Epithelial cell of prostate (primary cell): ENCODE results near the gene OAS1.

Source experiments
- DNase-seq: peaks from one replicate; pipeline ENCODE4 v3.0.0-alpha.2; 2011; ENCODE audit warnings: low read depth, low spot score
- H3K27ac ChIP-seq: fragments of 450-650 bp; 2 replicates; pipeline ENCODE4 v1.5.1; 2017; ENCODE audit warnings: mild to moderate bottlenecking

The OAS1 gene

DNA sequence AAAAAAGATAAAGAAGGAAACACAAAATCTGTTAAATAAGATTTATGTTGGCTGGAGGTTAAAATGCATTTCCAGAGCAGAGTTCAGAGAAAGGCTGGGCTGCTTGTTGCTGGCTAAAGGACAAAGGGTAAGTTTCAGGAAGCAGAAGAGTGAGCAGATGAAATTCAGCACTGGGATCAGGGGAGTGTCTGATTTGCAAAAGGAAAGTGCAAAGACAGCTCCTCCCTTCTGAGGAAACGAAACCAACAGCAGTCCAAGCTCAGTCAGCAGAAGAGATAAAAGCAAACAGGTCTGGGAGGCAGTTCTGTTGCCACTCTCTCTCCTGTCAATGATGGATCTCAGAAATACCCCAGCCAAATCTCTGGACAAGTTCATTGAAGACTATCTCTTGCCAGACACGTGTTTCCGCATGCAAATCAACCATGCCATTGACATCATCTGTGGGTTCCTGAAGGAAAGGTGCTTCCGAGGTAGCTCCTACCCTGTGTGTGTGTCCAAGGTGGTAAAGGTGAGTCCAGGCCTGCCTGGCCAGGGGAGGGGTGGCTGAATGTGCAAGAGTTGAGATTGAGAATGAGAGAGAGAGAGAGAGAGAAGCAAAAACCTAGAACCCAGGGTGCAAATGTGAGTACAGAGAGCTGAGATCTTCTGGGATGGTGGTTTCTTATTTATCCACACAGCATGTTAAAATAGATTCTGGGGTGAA is at the start of gene OAS1:
Gene OAS1, plus strand, starts transcription at position 251 of the 703 bp plus-strand sequence. Its CDS starts 78 bp downstream, at position 329.
- DNase-seq, result peak; percentile 60
- peak within 1 kb of the TSS; percentile 53 for H3K27ac ChIP-seq

- H3K27ac ChIP-seq, result no peak overlapping the region
- no peak for DNase-seq
Measured at GRCh38 chr12:112859291-112859690, 47.5 kb upstream of the OAS1 start.

DNA sequence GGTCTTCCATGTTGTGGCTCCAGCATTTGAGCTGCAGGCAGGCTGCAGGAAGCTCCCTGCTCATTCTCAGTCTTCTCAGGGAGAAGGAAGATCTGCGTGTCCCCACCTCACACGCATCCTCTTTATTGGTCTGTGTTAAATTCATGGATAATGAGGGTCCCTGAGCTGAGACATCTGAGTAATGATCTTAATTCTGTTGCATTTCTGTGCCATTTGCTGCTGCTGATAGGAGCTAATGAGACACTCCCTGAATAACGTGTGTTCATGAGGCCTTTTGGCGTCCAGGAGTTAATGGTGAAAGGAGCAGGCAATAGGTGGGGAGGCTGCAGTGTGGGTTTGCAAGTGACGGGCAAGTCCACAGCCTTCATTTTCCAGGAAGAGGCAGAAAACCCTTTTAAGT is 46.6 kb upstream of the OAS1 start:
- DNase-seq, result no peak
- H3K27ac ChIP-seq, result no peak overlapping the region

DNA sequence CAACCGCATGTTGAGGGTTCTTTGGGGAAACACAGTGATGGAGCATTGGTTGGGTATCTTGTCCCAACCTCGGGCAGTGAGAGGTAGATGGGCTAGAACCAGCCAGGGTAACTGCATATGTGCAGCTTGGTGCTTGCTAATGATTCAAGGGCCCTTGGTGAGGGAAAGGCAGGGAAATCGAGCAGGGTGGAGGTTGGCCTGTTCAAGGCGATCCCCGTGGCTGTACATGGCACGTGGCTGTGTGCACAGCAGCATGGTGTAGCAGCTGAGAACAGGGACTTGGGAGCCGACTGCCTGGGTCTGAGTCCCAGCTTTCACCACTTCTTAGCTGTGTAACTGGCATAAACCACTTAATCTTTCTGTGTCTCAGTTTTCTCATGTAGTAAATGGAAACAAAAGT is 45.5 kb upstream of the OAS1 start:
- DNase-seq, result no peak
- H3K27ac ChIP-seq, result no peak overlapping the region

DNA sequence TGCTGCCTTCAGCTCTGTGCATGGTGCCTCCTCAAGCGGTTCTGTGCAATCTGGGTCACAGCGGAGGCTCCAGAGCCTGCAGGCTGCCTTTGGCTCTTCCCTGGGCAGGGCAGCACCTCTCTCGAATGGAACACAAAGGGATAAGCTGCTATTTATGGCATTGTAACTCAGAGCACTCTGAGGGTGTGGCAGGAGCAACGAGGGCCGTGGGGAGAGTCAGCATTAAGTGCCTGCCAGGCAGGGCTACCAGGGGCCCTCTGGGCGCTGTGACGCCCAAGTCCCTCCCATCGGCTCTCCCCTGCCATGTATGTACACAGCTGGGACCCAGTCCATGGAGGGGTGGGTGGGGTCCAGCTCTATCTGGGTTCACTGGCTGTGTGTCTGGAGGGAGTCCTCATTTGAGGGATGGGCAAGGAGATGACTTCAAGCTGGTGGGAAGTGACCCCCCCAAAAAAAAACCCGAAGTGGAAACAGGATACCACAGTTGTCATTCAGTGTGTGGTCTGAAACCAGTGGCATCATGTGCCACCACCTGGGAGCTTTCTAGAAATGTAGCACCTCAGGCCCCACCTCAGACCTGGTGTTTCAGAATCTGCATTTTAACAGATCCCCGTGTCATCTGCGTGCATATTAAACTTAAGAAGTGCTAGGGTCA is 44.0 kb upstream of the OAS1 start:
- DNase-seq, result no peak
- H3K27ac ChIP-seq, result no peak overlapping the region

DNA sequence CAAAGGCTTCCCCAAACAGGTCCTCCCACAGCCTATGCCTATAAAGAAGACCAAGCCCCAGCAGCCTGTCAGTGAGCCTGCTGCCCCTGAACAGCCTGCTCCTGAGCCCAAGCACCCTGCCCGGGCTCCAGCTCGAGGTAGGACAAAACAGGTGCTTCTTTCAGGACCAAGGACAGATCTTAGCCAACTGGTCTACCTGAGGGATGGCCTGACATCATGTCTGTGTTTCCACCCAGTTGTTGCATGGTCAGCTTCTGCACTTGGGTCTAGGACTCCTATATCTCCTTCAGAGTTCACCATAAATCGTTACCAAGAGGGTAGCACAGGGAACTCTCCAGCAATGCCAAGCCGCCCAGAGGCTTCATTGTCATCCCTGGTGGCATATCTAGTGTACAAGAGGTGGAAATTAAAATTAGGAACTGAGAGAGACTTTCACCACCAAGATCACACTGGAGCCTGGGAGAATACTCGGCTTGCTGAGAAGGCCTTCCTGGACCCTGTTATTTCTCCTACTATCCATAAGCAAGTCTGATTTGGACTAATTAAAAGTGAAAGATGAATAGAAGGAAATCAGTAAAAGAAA is 38.2 kb upstream of the OAS1 start:
- no peak overlapping the region for H3K27ac ChIP-seq
- no peak for DNase-seq

DNA sequence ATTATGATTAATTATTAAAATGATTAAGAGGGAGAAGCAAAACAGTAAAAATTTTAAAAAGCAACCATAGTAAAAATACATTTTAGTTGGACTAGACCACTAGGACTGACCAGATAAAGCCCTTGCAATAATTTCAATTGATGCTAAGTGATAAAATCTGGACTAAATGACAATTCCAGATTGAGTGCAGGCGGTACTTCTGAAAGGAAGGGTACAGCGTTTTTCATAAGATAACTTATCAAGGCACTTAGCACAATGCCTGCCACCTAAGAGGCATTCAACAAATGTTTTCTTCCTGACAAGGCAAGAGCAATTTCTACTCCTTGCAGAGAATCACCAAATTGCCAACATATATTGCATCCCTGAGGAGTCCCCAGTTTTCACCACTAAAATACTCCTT is 37.7 kb upstream of the OAS1 start:
- no peak overlapping the region for H3K27ac ChIP-seq
- DNase-seq, result no peak

DNA sequence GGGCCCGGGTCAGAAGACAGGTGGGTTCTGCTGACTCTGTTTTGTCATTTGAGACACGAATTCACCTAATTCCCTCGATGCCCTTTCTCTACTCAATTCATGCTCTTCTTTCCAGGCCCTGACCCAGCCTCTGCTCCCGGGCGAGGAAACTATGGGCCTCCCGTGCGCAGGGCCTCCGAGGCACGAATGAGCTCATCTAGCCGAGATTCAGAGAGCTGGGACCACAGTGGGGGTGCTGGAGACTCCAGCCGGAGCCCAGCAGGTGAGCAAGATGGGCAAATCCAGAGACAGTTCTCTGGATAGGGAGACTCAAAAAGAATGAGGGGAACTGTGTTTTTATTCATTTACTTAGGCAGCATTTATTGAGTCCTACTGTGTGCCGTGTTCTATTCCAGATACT is 37.0 kb upstream of the OAS1 start:
- DNase-seq, result no peak
- H3K27ac ChIP-seq, result no peak overlapping the region

- no peak overlapping the region for H3K27ac ChIP-seq
- no peak for DNase-seq
Measured at GRCh38 chr12:112870267-112870980, 36.3 kb upstream of the OAS1 start.

GRCh38 chr12:112875608-112876007 is 31.2 kb upstream of the OAS1 start:
- no peak for DNase-seq
- no peak overlapping the region for H3K27ac ChIP-seq

- no peak overlapping the region for H3K27ac ChIP-seq
- DNase-seq, result no peak
Measured at GRCh38 chr12:112876506-112876905, 30.3 kb upstream of the OAS1 start.

- no peak overlapping the region for H3K27ac ChIP-seq
- no peak for DNase-seq
Measured at GRCh38 chr12:112877006-112877405, 29.8 kb upstream of the OAS1 start.

- no peak overlapping the region for H3K27ac ChIP-seq
- DNase-seq, result no peak
Measured at GRCh38 chr12:112878488-112878887, 28.3 kb upstream of the OAS1 start.

DNA sequence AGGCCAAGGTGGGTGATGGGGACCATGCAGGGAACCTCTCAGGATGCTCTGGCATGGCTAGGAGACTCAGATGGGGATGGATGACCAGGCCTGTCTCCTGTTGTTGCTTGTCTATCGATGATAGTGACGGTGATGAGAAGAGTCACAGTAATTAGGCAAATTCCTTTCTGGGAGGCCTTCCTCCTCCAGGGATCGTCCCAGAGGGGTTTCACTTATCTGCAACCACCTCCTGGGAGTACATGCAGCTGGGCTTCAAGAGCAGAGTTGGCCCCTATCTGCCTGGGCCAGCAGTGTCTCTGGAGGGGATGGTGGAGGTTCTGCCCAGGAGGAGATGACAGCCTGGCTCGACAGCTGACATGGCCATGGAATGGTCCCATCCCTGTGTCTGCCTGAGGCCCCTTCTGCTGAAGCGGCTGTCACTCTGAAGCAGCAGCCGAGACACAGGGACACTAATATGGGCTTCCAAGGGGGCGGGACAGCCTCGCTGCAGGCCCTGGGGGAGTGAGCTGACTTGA is 27.5 kb upstream of the OAS1 start:
- H3K27ac ChIP-seq, result no peak overlapping the region
- DNase-seq, result no peak

DNA sequence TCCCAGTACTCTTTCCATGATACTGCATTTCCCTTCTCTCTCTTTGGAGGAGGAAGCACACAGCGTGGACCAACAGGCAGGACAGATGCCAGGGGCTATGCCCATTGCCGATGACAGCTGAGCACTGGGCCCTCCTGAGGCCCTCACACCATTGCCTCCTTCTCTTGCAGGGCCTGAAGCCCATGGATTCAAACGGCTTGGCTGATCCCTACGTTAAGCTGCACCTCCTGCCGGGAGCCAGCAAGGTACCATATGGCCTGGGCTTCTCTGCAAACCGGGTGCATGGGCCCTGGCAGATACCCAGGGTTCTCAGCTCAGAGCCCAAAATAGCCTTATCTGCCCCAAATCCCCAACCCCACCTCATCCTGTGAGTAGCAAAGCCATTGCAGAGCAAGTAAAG is 25.2 kb upstream of the OAS1 start:
- no peak for DNase-seq
- H3K27ac ChIP-seq, result no peak overlapping the region

DNA sequence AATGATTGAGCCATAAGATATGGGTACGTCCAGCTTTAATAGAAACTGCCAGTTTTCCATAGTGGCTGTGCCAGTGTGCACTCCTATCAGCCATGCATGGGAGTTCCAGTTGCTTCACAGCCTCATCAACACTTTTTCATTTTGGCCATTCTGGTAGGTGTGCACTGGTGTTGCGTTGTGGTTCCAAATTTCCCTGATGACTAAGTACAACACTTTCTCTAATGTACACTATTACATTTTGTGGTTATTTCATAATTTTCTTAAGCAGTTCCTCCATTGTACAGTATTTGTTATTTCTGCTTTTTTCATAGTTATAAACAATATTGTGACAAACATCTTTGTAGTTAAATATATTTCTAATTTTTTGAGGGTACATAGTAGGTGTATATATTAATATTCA is 21.5 kb upstream of the OAS1 start:
- no peak overlapping the region for H3K27ac ChIP-seq
- DNase-seq, result no peak

DNA sequence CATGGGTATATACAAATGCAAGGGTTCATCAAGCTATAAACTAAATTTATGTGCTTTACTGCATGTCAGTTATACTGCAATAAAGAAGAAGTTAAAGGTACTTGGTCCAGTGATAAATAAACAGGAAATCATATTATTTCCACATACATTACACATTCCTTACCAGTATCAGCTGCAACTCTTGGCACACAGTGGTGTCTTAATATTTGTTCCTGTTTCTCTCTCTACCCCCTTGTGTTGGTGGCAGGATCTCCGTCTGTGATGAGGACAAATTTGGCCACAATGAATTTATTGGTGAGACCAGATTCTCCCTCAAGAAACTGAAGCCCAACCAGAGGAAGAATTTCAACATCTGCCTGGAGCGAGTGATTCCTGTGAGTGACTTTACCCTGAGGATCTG is 19.2 kb upstream of the OAS1 start:
- DNase-seq, result no peak
- no peak overlapping the region for H3K27ac ChIP-seq

DNA sequence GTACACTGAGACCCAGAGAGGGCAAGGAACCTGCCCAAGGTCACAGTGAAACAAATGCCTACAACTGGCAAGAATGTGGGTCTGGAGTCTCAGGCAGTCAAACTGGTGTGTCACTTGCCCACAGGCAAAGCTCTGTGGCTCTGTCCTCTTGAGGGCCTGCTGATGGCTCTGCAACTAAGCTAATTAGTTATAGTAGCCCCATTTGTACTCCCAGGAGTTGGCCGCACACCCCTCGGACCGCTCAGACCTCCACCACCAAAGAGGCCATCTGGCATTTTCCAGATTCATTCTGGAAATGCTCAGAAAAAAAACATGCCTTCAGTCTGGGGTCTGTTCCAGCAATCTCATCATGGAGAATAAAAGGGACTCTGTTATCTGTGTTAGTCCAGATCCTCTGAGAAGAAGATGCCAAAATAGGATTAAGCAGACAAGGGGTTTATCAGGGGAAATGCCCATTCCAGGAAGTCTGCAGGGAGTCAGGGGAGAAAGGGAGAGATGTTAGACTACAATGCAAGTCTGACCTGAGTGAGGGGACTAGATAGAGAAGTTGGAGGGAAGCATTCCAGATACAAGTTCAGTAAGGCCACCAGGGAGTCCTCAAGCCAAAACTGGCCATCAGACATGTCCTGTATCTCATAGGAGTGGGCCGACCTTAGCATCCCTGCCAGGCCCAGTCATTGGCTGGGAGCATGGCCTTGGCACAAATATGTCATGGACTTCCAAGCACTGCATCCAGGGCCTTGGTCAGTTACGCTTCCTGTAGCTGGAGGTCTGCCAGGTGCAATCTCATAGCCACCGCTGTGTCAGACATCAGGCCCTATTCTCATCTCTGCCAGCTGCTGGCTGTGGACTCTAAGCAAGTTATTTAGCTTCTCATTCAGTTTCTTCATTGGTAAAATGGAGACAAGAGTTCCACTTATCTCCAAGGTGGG is 15.4 kb upstream of the OAS1 start:
- H3K27ac ChIP-seq, result no peak overlapping the region
- no peak for DNase-seq

DNA sequence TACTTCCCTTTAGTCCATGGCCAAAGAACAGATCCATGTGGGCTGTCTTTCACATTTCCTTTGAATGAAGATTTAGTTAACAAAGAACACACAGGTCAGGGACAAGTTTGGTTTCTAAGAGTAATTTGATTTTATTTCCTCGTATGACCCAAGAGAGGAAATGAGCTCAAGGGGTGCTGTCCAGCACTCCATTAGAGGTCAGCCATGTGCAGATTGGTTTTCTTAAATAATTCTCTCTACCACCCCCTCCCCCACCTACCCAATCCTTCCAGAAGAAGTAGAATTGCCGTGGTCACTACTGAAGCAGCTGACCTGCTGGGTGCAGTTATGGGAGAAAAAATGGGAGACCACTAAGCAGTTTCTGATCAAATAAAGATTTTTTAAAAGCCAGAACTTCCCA is 13.9 kb upstream of the OAS1 start:
- no peak overlapping the region for H3K27ac ChIP-seq
- DNase-seq, result no peak

GRCh38 chr12:112894128-112894527 is 12.6 kb upstream of the OAS1 start:
- H3K27ac ChIP-seq, result no peak overlapping the region
- DNase-seq, result no peak
